H1 (cell line): Measurements from ENCODE around the gene RFLNA. TPM values are rescaled to one million over a fixed set of nuclear protein-coding genes. Genes with fewer than 3 reads are reported as not detected.

ENCODE experiments used
- CTCF ChIA-PET: fragments of 300-600 bp; sonication (Branson Sonifier 250); formaldehyde crosslinking; loops from one replicate; lab custom pipeline; 2021; ENCODE audit not compliant: partially characterized antibody; lab: Charles Lee
- POLR2A ChIA-PET: fragments of 300-600 bp; sonication (Branson Sonifier 250); formaldehyde crosslinking; loops from one replicate; lab custom pipeline; 2021; ENCODE audit warnings: inconsistent platforms; ENCODE audit not compliant: partially characterized antibody; lab: Charles Lee
- DNase-seq, 2 experiments: peaks; one replicate each; pipeline versions ENCODE4 v3.0.0 to v3.0.0-alpha.2; 2010 to 2022; ENCODE audit warnings: low spot score in 2 of 2, low read depth in 1 of 2, mixed read lengths in 1 of 2
- FAIRE-seq: peaks from 2 replicates; lab custom pipeline; 2011; peaks lifted over from hg19 to GRCh38; lab: Jason Lieb, UNC
- H2AFZ ChIP-seq: 2 replicates; pipeline ENCODE4 v1.8.1; 2012; ENCODE audit warnings: low read length, inconsistent platforms
- H2AK5ac ChIP-seq: 2 replicates; pipeline ENCODE4 v1.6.1; 2013; ENCODE audit warnings: low read depth, low read length
- H2BK120ac ChIP-seq: replicated peaks from 2 replicates; pipeline ENCODE3; 2013; ENCODE audit warnings: low read depth, low read length, inconsistent platforms
- H2BK12ac ChIP-seq: 2 replicates; pipeline ENCODE4 v1.6.1; 2013; ENCODE audit warnings: low read depth, low read length
- H2BK15ac ChIP-seq: 2 replicates; pipeline ENCODE4 v1.6.1; 2013; ENCODE audit warnings: low read length
- H2BK20ac ChIP-seq: 2 replicates; pipeline ENCODE4 v1.6.1; 2013; ENCODE audit warnings: low read length
- H2BK5ac ChIP-seq: 2 replicates; pipeline ENCODE4 v1.6.1; 2013; ENCODE audit warnings: low read depth, low read length
- H3K14ac ChIP-seq: 2 replicates; pipeline ENCODE4 v1.6.1; 2013; ENCODE audit warnings: inconsistent platforms; ENCODE audit not compliant: insufficient read length
- H3K18ac ChIP-seq: 2 replicates; pipeline ENCODE4 v1.6.1; 2013; ENCODE audit warnings: low read length; ENCODE audit errors: extremely low read depth
- H3K23ac ChIP-seq: 2 replicates; pipeline ENCODE4 v1.6.1; 2013; ENCODE audit warnings: inconsistent platforms; ENCODE audit not compliant: insufficient read length
- H3K23me2 ChIP-seq: 2 replicates; pipeline ENCODE4 v1.6.1; 2013; ENCODE audit warnings: low read depth, low read length
- H3K27ac ChIP-seq: 2 replicates; pipeline ENCODE4 v1.6.1; 2011; ENCODE audit warnings: low read depth, low read length, inconsistent platforms
- H3K27me3 ChIP-seq, 4 experiments: replicated peaks in 1 of 4; 1 replicate in 1 of 4; 2 replicates in 3 of 4; pipeline versions ENCODE4 v1.6.1 to v1.8.1; 2011 to 2013; ENCODE audit warnings: low read length in 3 of 4, mild to moderate bottlenecking in 3 of 4, inconsistent platforms in 2 of 4, mixed read lengths in 2 of 4, moderate library complexity in 1 of 4; ENCODE audit not compliant: control insufficient read depth in 3 of 4, insufficient read depth in 3 of 4; ENCODE audit errors: extremely low read depth in 1 of 4
- H3K36me3 ChIP-seq, 4 experiments: 2 replicates each; pipeline versions ENCODE4 v1.6.1 to v1.8.1; 2011 to 2013; ENCODE audit warnings: mild to moderate bottlenecking in 4 of 4, low read length in 3 of 4, moderate library complexity in 2 of 4, control low read depth in 1 of 4, inconsistent platforms in 1 of 4; ENCODE audit not compliant: insufficient read depth in 4 of 4, control insufficient read depth in 2 of 4
- H3K4ac ChIP-seq: replicated peaks from 2 replicates; pipeline ENCODE3; 2013; ENCODE audit warnings: low read length, low read depth, mixed read lengths, inconsistent platforms; ENCODE audit not compliant: insufficient read length
- H3K4me1 ChIP-seq, 4 experiments: replicated peaks in 1 of 4; 1 replicate in 1 of 4; 2 replicates in 3 of 4; pipeline versions ENCODE4 v1.6.1 to v1.8.1; 2011 to 2013; ENCODE audit warnings: low read length in 3 of 4, inconsistent platforms in 2 of 4, mixed read lengths in 1 of 4; ENCODE audit not compliant: insufficient read depth in 4 of 4, control insufficient read depth in 3 of 4
- H3K4me2 ChIP-seq, 2 experiments: 2 replicates each; pipeline versions ENCODE4 v1.6.1 to v1.8.1; 2011 to 2013; ENCODE audit warnings: low read depth in 2 of 2, low read length in 2 of 2, control low read depth in 1 of 2, inconsistent platforms in 1 of 2, mild to moderate bottlenecking in 1 of 2; ENCODE audit not compliant: insufficient read depth in 1 of 2
- H3K4me3 ChIP-seq, 4 experiments: fragments of 200-600, 300-600 bp in 1 of 4; sonication (generic), shearing (Covaris generic), sonication (Bioruptor Twin) in 1 of 4; 2 replicates each; pipeline versions ENCODE4 v1.5.1 to v1.8.1; 2011 to 2016; ENCODE audit warnings: low read length in 4 of 4, low read depth in 3 of 4, control low read depth in 2 of 4, inconsistent platforms in 2 of 4, mild to moderate bottlenecking in 2 of 4, mixed read lengths in 1 of 4, moderate library complexity in 1 of 4; ENCODE audit not compliant: insufficient read depth in 2 of 4; ENCODE audit errors: extremely low read depth in 1 of 4
- H3K56ac ChIP-seq: replicated peaks from 2 replicates; pipeline ENCODE3; 2013; ENCODE audit warnings: low read depth, mild to moderate bottlenecking, mixed read lengths, low read length, inconsistent platforms; ENCODE audit not compliant: insufficient read length
- H3K79me1 ChIP-seq: 2 replicates; pipeline ENCODE4 v1.6.1; 2013; ENCODE audit warnings: low read depth, low read length, control low read depth
- H3K79me2 ChIP-seq, 2 experiments: 2 replicates each; pipeline versions ENCODE4 v1.6.1 to v1.8.1; 2012 to 2013; ENCODE audit warnings: low read length in 2 of 2, mild to moderate bottlenecking in 2 of 2, inconsistent platforms in 1 of 2; ENCODE audit not compliant: insufficient read depth in 2 of 2, control insufficient read depth in 1 of 2
- H3K9ac ChIP-seq, 4 experiments: replicated peaks in 1 of 4; 1 replicate in 1 of 4; 2 replicates in 3 of 4; pipeline versions ENCODE4 v1.6.1 to v1.8.1; 2011 to 2013; ENCODE audit warnings: low read depth in 3 of 4, low read length in 3 of 4, control low read depth in 2 of 4, mild to moderate bottlenecking in 2 of 4, moderate library complexity in 2 of 4, inconsistent platforms in 1 of 4; ENCODE audit errors: extremely low read depth in 1 of 4
- H3K9me3 ChIP-seq, 2 experiments: 2 replicates each; pipeline versions ENCODE4 v1.6.1 to v1.8.1; 2012 to 2013; ENCODE audit warnings: mild to moderate bottlenecking in 2 of 2, moderate library complexity in 2 of 2, control low read depth in 1 of 2, inconsistent platforms in 1 of 2, low read depth in 1 of 2, low read length in 1 of 2, mixed read lengths in 1 of 2; ENCODE audit not compliant: insufficient read depth in 2 of 2
- H4K20me1 ChIP-seq, 2 experiments: replicated peaks in 1 of 2; 2 replicates each; pipeline versions ENCODE3 to v1.8.1; 2011 to 2013; ENCODE audit warnings: inconsistent platforms in 2 of 2, low read length in 2 of 2, mild to moderate bottlenecking in 1 of 2; ENCODE audit not compliant: insufficient read depth in 2 of 2, control insufficient read depth in 1 of 2
- H4K5ac ChIP-seq: 2 replicates; pipeline ENCODE4 v1.6.1; 2013; ENCODE audit warnings: low read length, low read depth, mixed read lengths, inconsistent platforms; ENCODE audit not compliant: insufficient read length
- H4K8ac ChIP-seq: 2 replicates; pipeline ENCODE4 v1.8.0; 2013; ENCODE audit warnings: mild to moderate bottlenecking, moderate library complexity, low read length, inconsistent platforms; ENCODE audit not compliant: insufficient read depth; ENCODE audit errors: extremely low read depth
- H4K91ac ChIP-seq: replicated peaks from 2 replicates; pipeline ENCODE3; 2013; ENCODE audit warnings: low read length, mixed read lengths, inconsistent platforms; ENCODE audit not compliant: insufficient read length
- ATF3 ChIP-seq: IDR thresholded peaks from 2 replicates; pipeline ENCODE4 v1.6.1; 2011; ENCODE audit warnings: low read depth, mild to moderate bottlenecking, low read length; ENCODE audit not compliant: insufficient read depth
- CBX5 ChIP-seq: fragments of 300-800, 300-1000 bp; sonication (generic); IDR thresholded peaks from 2 replicates; pipeline ENCODE4 v1.7.1; 2016; ENCODE audit warnings: antibody characterized with exemption, low read length, low read depth
- CHD2 ChIP-seq: IDR thresholded peaks from 2 replicates; pipeline ENCODE4 v1.6.1; 2012; ENCODE audit warnings: low read length, improper control_type of control experiment
- EP300 ChIP-seq, 2 experiments: IDR thresholded peaks; 1 replicate in 1 of 2; 2 replicates in 1 of 2; pipeline ENCODE4 v1.6.1; 2011 to 2012; ENCODE audit warnings: low read depth in 2 of 2, low read length in 2 of 2, mild to moderate bottlenecking in 2 of 2, borderline replicate concordance in 1 of 2, inconsistent platforms in 1 of 2, moderate library complexity in 1 of 2
- EZH2 ChIP-seq: fragments of 200-600 bp; sonication (generic); IDR thresholded peaks from 2 replicates; pipeline ENCODE4 v1.7.1; 2012; ENCODE audit warnings: low read depth, mild to moderate bottlenecking, moderate library complexity, low read length, inconsistent platforms; ENCODE audit not compliant: severe bottlenecking
- GABPA ChIP-seq: IDR thresholded peaks from 2 replicates; pipeline ENCODE4 v1.6.1; 2011; ENCODE audit warnings: mild to moderate bottlenecking, low read length, moderate library complexity, borderline replicate concordance; ENCODE audit not compliant: insufficient read depth
- HDAC6 ChIP-seq: IDR thresholded peaks from one replicate; pipeline ENCODE4 v1.7.1; 2012; ENCODE audit warnings: low read depth, mild to moderate bottlenecking, inconsistent platforms, low read length, moderate library complexity
- JUND ChIP-seq: IDR thresholded peaks from 2 replicates; pipeline ENCODE4 v1.6.1; 2011; ENCODE audit warnings: mild to moderate bottlenecking, improper control_type of control experiment, low read length
- KDM5A ChIP-seq: fragments of 200-600 bp; IDR thresholded peaks from 2 replicates; pipeline ENCODE4 v1.7.1; 2012; ENCODE audit warnings: mild to moderate bottlenecking, low read length, inconsistent platforms, mixed read lengths
- PHF8 ChIP-seq: fragments of 200-600 bp; sonication (generic); conservative IDR thresholded peaks from 2 replicates; pipeline ENCODE4 v1.7.1; 2012; ENCODE audit warnings: low read depth, mild to moderate bottlenecking, inconsistent platforms, low read length, moderate library complexity
- POLR2AphosphoS5 ChIP-seq: IDR thresholded peaks from 2 replicates; pipeline ENCODE4 v1.6.1; 2011; ENCODE audit warnings: low read depth, low read length
- SIRT6 ChIP-seq: IDR thresholded peaks from one replicate; pipeline ENCODE4 v1.7.1; 2012; ENCODE audit warnings: low read length, inconsistent platforms
- SIX5 ChIP-seq: IDR thresholded peaks from 2 replicates; pipeline ENCODE4 v1.6.1; 2011; ENCODE audit warnings: mild to moderate bottlenecking, low read depth, low read length
- SP2 ChIP-seq: IDR thresholded peaks from 2 replicates; pipeline ENCODE4 v1.6.1; 2012; ENCODE audit warnings: mild to moderate bottlenecking, low read length, inconsistent platforms
- TBP ChIP-seq: IDR thresholded peaks from 2 replicates; pipeline ENCODE4 v1.6.1; 2011; ENCODE audit warnings: low read depth, low read length, improper control_type of control experiment
- WGBS, 2 experiments: shearing (Covaris generic) in 1 of 2; methylation state at CpG; one replicate each; pipeline versions ENCODE4 v1.1.6 to v1.1.7; 2013 to 2015; ENCODE audit warnings: low lambda C conversion rate in 2 of 2, mixed read lengths in 2 of 2, inconsistent platforms in 1 of 2, low coverage in 1 of 2, missing lambda C conversion rate in 1 of 2; ENCODE audit not compliant: insufficient replicate concordance in 2 of 2, insufficient coverage in 1 of 2, insufficient read length in 1 of 2; ENCODE audit errors: extremely low coverage in 1 of 2, missing lambda C conversion rate in 1 of 2; 5-methylcytosine and 5-hydroxymethylcytosine counted together
- polyA plus RNA-seq, 7 experiments: library from polyadenylated mRNA; depleted of rRNA in 3 of 7; stranded (reverse) in 5 of 7; unstranded in 2 of 7; fragments of >200 nt in 5 of 7; fragments of 200-250 nt in 2 of 7; gene quantifications; 1 replicate in 5 of 7; 2 replicates in 1 of 7; 4 replicates in 1 of 7; pipeline versions ENCODE4 v1.2.1 to v1.2.3, GENCODE V29; 2011 to 2013; ENCODE audit warnings: missing spikeins in 2 of 7, mixed read lengths in 2 of 7
- total RNA-seq: library from RNA; stranded (reverse); fragmentation: NEBNext Ultra II Directional; extraction: Animal tissue kit (Norgen Biotek cat#: 25700); gene quantifications from 2 replicates; pipeline ENCODE4 v1.2.1, GENCODE V29; 2021

The RFLNA gene
- total and polyA plus RNA-seq, 2 of the 8 experiments (the other 6 are each of a cell fraction or from before 2014, with no cell fraction given) = 6.4 to 6.6 TPM

DNA sequence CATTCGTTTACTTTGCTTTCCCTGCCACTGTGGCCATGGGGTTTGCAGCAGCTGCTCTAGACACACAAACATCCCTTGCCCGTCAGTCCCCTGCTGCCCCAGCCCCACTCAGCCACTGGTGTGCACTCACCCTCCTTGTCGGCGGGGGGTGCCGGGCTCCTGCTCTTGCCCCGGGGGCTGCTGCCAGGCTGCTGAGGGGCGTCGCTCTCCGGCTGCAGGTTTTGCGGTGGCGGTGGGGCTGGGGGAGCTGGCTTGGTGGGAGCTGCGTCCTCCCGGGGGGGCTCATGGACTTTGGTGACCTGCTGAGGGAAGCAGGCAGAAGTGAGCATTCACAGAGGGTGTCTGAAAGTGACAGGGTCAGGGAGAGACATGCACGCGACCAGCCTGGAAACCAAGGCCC lies 67.1 kb downstream of the RFLNA start:
- Histone ChIP-seq H3K79me2 (no peaks in the 10 kb centered on the region), H3K9ac (no peak overlapping the region), H3K36me3 (peaks cover 10 to 37% (median 17%) of the 10 kb centered on the region in 4 experiments), H3K23ac (no peak overlapping the region), H2BK15ac (no peak overlapping the region), H3K4me3 (no peak overlapping the region), H4K8ac (no peak overlapping the region), H2AK5ac (no peak overlapping the region), H3K56ac (no peak overlapping the region), H3K79me1 (peaks cover 7% of the 10 kb centered on the region), H3K23me2 (no peaks in the 10 kb centered on the region; the same call in 1 of the 2 replicates), H2BK120ac (no peak overlapping the region), H3K14ac (no peak overlapping the region), H2BK12ac (no peak overlapping the region), H2BK20ac (no peak overlapping the region), H4K91ac (no peak overlapping the region), H3K4me2 (no peak overlapping the region), H2AFZ (no peak overlapping the region), H3K18ac (no peak overlapping the region), H3K27me3 (no peaks in the 10 kb centered on the region), H4K20me1 (peaks cover 2 to 12% of the 10 kb centered on the region in 2 experiments), H2BK5ac (no peak overlapping the region), H3K4me1 (no peaks in the 10 kb centered on the region), H4K5ac (no peak overlapping the region), H3K9me3 (no peaks in the 10 kb centered on the region), H3K27ac (no peak overlapping the region), H3K4ac (no peak overlapping the region)
- DNase-seq = no peak
- POLR2A ChIA-PET = interaction anchor here (1.9 kb wide), 1 partner anchor 10 kb away, joined by 5 read pairs; no protein-coding TSS in a partner anchor
- 84% methylated on average over 13 of the region's 15 CpGs; no CpG with 5 or more reads in 1 of the 2 experiments for WGBS, 2 experiments
- no peak for FAIRE-seq
- CTCF ChIA-PET = interaction anchor here (1.0 to 1.9 kb wide), 4 partner anchors 9 to 325 kb away, joined by 3 to 11 read pairs (median 8); no protein-coding TSS in a partner anchor
- TF ChIP-seq CHD2 = no peak
- no peak for TF ChIP-seq TBP
- TF ChIP-seq HDAC6 = no peak
- TF ChIP-seq CBX5 = no peak
- TF ChIP-seq SIRT6 = no peak
- TF ChIP-seq SIX5 = no peak
- no peak for TF ChIP-seq GABPA
- TF ChIP-seq ATF3 = no peak
- no peak for TF ChIP-seq JUND
- TF ChIP-seq EZH2 = no peak
- no peak for TF ChIP-seq KDM5A
- no peak for TF ChIP-seq SP2
- TF ChIP-seq PHF8 = no peak
- TF ChIP-seq POLR2AphosphoS5 = no peak
- no peak for TF ChIP-seq EP300 (IDR thresholded peaks at IDR 0.05; ENCODE audit: borderline replicate concordance in 1 of 2, low read depth in 2 of 2, low read length in 2 of 2)
